DMS153 treated with DMSO at 0.1 percent for 48 hours (cell line): ENCODE data around the gene TTC7B.

Experiments used
- DNase-seq: peaks from one replicate; lab custom pipeline; 2025; ENCODE audit not compliant: unreplicated experiment; lab: John Stamatoyannopoulos, UW

Gene TTC7B

DNA sequence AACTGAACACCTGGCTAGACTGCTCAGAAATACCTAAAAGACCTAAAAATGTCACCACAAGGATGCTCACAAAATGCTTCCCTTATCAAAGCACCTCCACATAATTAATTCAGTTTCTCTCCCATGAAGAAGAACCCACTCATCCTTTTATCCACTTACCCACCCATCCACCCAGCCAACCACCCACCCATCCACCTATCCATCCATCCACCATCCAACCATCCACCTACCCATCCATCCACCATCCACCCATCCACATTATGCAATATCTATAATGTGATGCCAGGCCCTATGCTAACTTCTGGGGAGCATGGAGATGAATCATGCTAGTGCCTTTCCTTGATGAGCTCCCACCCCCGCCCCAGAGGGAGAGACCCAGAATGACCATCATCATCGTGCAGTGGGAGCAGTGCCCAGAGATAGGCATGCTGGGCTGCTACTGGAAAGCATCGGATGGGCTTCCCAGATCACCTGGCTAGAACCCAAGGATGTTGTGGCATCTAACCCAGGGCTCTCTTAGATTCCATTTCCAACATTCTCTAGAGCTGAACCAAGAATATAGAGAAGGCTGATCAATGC, 166.6 kb downstream of the TTC7B start:
- no peak for DNase-seq

DNA sequence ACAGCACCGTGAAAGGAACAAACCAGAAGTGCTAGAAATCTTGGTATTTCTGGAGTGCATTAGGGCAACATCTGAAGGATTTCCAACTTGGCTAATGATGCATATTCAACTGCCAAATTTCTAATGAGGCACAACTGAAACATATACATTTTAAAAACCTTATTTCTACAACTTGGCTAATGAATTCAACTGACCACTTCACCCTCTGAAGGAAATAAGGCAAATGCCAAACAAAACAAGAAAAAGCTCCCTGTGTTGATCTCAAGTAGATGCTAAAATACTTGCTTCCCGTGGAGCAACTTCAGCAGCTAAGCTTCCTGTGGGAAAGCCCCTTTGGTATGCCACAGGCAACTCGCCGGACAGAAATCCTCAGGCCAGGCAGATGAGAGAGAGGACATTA, 167.1 kb downstream of the TTC7B start:
- DNase-seq, result no peak

DNA sequence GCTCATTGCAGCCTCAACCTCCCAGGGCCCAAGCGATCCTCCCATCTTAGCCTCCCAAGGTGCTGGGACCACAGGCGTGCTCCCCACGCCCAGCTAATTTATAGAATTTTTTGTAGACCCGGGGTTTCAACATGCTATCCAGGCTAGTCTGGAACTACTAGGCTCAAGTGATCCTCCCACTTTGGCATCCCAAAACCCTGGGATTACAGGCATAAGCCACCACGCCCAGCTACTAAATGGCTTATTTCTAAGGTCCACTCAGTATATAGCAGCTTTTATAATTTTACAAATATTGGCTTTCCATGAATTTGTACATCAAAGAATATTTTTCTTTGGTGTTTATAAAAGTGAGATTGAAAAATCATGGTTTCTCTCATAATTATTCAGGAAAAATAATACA, 167.8 kb downstream of the TTC7B start:
- DNase-seq, result no peak

DNA sequence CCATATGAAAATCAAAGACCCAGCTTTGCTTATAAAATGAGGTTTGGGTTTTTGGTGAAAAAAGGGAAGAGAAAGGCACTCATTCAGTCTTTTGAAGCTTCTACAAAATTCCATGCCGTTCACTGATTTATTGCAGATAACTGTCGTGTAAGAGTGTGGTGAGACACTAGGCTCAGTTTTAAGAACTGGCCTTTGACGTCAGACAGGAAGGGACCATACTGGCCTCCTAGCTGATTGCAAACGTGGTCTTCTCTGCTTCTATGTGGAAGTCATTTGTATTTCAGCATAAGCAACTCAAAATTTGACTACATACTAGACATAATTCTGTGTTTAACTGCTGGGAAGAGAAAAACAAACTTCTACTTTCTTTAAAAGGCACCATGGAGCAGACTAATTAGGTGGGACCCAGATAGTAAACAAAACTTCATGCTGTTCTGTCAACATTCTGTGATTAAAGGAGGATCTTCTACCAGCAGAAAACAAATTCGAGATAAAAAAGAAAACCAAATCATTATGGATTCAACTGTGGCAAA, 168.7 kb downstream of the TTC7B start:
- no peak for DNase-seq

DNA sequence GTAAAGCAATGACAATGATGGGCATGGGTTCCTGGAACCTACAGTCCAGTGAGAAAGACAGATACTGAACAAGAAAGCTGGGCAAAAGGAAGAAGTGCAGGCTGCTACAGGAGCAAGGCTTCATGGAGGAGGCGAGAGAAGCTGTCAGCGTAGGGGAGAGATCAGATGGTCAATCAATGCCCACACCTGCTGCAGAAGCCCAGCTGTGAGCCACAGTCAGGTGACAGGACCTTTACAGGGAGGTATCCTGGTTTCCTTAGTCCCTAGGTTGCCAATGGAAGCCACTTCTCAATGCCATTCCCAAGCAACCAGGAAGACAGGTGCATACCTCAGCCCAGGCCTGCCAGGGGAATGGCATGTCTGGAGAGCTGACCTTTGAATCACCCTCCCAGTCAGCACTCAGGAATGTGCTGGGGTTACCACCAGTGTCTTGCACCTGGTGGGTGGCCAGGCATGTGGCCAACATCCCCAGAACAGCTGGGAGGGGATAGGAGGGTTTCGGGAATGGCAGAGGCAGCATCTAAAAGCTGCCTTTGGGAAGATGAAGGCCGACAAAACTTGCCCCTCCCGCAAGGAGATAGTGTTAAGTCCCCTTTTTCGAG, 170.3 kb downstream of the TTC7B start:
- no peak for DNase-seq

DNA sequence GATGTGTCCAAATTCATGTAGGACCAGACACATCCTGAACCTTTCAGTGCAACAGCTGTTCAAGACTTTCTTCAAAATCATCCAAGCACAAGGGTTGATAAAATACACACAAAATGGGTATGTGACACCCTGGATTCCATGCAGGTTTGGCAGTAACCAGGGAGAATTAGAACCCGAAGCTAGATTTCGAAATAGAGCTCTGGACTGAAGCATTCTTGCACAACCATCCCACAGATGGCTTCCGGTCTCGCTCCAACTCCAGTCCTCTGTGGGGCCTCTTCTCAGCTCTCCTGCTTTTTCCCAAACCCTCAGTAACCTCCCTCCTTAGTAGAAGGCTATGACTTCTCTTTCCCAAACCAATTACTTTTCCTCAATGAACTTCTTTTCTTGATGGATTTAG, 171.3 kb downstream of the TTC7B start:
- DNase-seq, result no peak

DNA sequence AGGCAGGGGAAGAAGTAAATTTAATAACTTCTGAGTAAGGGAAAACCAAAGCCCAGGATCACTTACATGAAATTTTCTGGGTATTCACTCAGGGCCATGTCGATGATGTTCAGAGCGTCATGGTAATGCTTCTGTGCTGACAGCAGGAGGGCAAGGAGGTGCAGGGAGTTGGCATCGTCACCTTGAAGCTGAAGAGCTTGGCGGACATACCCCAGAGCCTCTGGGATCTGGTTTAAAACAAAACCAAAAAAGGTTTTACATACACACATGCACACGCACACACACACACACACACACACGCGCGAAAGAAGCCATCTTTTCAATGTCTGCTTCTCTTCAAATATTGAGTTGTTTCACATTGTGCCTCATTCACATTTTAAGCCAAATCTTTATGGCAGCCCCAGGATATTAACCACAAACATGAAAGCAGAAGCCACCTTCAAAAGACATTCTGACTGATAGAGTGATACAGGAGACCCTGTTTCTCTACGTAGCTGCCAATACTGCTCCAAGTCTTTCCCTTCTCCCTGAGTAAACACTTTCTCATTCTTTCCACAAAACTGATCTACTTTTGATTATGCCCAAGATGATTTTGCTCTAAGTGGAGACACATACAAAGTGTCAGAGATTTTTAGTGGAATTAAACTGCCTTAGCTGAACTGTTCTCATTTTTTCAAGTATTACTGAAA, 172.1 kb downstream of the TTC7B start:
- no peak for DNase-seq

DNA sequence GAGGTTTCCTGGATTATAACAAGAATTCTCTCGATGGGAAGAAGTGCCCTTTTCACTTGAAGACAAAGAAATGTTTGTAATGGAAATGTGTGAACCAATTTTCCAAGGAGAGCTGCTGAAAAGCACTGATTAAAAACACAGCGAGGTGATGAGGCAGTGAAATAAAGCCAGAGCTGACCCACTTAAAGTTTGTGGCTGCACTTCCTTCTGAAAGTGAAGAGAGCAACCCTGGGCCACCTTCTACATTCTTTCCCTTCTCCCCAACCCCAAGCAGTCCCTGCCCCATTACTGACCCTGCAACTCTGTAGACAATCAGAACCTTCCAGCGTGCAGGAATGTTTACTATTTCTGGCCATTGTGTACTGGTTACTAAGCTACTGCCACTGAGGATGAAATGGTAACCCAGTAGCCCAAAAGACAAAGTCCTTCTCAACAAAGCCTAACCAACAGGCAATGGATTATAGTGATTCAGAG, 173.9 kb downstream of the TTC7B start:
- no peak for DNase-seq

DNA sequence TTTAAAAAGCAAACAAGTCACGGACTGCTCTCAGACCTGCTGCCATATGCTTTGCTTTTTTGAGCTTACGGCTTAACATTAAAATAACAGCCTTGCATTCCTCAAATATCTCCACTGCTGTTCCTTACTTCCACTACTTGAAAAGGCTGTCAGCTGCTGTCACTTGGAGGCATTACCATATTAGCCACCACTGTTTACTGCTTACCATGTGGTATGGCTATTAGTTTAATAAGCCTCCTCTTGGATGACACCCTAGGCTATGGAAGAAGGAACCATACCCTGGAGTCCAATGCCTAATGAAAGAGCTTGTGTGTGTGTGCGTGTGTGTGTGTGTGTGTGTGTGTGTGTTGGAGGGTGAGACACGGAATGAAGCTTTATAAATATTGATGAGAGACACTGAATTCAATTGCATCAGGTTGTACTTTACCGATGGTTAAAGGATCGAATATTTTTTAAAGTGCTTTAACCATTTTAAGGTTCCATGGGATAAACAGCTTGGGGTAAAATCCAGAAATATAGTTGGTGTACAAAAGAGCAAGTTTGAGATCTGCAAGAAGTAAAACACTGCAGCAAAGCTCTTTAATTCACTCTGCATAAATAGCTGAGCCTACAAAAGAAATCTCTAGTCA, 174.5 kb downstream of the TTC7B start:
- no peak for DNase-seq

DNA sequence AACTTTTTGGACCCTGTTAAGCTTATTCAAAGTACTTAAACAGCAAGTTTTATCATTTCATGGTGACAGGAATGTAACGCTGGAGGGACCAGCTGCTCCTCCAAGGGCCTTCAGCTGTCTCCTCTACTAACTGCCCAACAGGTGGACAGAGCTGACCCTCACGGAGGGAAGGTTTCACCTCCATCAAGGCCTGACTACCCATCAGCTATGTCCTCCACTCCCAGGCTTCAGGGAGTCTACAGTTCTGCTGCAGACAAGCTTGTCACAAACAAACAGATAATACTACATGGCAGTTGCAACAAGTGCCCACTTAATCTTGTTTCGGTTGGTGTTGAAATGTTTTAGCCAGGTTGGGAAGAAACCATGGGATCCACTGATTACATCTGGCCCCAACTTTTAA, 175.1 kb downstream of the TTC7B start:
- DNase-seq, result no peak

DNA sequence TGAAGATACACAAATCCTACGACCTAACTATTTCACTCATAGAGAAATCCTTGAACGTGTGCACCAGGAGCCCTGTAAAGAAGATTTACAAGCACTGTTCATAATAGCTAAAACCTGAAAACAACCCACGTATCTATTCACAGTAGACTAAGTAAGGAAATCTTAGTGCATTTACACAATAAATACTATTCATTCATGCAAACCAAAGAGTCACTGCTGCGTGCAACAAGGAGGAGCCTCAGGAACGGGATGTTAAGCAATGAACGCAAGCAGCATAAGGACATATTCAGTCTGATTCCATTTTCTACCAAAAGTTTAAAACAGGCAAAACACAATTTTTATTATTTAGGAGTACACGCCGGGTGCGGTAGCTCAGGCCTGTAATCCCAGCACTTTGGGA, 176.6 kb downstream of the TTC7B start:
- DNase-seq, result no peak

DNA sequence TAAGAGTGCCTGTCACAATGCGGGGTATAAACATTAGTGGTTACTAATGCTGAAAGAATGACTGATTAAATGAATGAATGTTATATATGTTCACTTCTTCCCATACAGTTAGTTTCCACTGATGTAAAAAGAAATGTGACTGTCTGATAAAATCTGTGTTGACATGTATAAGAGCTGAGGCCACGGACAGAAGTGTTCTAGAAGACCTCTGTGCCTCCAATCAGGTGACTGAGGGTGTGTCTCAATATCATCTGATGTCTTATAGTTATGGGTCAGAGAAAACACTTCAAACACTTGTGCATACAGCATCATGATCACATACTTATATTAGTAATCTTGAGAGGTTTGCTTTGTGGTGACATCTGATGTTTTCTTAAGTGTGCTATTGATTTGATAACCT, 183.4 kb downstream of the TTC7B start:
- DNase-seq, result no peak

DNA sequence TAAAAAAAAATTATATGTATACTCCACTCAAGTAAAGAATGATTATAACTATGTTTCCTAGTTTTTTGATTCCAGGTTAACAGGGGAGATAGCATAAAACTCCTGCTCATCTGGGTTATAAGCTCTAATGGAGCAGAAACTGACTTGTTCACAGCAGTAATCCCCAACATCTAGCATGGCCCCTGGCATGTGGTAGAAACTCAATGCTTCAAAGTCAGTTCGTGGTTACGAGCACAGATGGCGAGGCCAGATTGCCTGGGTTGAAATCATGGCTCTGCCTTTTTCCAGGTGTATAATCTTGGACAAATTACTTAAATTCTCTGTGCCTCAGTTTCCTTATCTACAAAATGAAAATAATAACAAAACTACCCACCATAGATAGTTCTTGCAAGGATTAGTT, 183.8 kb downstream of the TTC7B start:
- no peak for DNase-seq

DNA sequence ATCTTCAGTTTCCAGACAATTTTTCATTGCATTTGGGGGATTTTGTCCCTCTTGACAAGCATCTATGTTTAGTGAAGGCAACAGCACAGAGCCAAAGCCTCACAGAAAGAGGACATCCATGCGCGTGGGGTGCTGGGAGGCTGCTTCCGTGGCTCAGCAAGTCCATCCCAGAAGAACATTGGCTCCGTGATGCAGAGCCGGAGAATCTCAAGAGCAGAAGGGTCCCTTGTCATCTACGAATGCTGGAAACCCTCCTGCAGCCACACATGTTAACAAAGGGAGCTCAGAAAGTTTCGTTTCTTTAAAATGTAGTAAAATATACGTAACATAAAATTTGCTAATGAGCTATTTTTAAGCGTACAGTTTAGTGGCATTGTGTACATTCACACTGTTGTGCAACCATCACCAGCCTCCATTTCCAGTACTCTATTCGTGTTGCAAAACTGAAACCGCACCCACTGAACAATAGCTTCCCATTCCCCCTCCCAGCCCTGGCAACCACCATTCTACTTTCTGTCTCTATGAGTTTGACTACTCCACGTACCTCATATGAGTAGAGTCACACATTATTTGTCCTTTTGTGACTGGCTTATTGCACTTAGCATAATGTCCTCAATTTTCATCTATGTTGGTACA, 185.9 kb downstream of the TTC7B start:
- DNase-seq, result no peak

DNA sequence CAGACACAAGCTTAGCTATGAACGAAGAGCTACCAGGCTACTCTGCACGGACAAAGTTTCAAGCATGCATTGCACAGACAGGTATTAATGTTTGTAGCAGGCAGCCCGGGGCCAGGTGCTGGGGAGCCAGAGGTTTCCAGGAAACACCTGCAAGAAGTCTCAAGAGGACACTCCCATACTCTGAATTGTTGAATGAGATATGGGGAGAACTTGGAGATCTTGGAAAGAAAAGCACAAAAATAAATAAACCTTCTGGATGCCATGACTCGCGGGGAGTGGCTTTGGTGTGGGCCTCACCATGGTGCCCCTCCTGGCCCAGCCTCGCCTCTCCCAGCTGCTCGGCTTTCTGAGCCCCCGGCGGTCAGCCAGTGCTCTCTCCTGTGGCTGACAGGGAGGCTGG, 186.8 kb downstream of the TTC7B start:
- DNase-seq, result no peak

DNA sequence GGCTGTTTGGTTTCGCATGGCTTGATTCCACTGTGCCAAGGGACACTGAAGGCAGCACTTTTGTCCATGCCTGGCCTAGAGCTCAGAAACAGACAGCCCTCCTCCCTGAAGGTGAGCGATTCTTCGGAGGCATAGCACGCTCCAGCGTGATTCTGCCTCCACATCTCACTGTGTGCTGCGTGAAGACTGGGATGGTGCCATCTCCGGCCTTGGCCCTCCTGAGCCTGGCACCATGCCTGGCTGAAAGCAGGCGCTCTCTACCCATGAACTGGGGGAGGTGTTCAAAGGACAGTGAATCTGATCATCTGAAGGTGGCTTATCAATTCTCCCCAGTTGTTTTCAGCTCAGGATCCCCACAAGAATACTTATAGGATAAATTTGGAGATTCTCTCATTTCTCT, 187.4 kb downstream of the TTC7B start:
- no peak for DNase-seq

DNA sequence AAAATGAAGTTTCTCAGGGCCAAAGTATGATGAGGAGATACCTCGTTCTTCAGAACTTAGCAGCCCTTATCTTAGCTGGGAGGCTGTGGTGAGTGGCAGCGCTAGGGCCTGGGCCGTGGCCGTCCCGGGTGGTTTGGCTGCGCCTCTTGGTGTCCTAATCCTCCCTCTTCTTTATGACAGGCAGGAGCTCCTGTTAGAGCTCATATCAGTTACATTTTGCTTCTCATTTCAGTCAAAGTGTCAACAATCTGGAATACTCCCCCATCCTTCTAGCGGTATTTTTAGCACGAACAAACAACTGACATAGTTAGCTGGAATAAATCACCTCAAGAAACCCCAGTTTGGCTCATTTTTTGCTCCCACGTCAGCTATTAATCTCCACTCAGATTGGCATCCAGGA, 188.8 kb downstream of the TTC7B start:
- no peak for DNase-seq

DNA sequence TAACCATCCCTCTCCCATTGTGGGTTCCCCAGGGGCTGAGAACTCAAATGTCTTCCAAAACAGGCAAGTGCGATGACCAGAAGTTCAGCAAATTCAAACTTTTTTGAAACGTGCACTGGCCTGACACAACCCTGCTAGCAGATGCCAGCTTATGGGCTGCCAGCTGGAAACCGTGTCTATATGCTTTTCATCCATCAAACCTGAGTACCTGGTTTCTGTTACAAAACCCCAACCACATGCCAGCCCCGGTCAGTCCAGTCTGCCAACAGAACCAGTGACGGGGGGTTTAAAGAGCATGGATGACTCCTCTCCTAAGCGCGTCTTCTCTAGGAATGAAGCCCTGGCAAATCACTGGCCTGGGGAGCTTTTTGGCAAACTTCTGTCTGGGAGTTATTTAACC, 189.7 kb downstream of the TTC7B start:
- DNase-seq, result no peak

DNA sequence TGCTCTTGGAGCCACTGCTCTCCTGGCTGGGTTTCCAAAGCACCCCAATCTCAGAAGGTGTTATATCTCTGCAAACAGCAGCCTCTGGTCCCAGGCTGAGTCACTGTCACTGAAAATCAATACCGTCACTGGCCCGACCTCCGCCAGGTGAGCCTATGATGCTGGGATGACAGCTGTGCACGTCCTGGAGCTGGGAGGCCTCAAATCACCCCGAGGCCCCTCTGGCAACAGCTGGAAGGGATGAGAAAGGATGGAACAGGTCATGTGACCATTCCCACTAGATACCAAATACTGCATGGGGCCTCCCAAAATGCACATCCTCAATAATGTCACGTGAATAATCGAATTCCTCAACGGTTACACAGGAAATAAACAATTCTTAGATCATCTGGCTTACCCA, 190.8 kb downstream of the TTC7B start:
- DNase-seq, result no peak

DNA sequence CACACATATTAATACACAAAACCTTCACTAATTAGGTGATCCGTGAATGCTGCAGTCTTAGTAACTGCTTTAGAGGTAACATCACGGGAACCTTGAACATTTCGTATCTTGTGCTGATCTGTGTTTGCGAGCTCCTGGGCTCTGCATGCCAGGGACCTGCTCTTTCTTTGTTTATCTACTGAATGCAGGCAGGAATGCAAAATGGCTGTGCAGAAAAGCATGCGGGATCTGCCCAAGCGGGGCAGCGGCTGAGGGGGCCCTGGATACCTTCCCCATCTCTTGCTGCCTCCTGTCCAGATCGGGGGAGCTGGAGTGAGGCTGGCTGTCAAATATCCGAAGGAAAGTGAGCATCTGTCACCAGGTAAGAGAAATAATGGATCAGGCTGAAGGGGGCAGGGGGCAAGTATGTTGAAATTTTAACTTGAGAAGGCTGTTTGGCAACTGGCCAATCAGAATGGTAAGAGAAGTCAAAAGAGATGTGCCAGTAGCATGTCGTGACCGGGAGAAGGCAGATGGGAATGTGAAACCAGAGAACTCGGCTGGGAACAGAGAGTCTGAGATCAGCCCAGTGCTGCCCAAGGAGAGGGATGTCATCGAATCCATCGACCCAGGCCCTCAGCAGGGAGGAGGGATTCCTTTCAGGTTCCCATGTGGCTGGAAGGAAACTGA, 191.4 kb downstream of the TTC7B start:
- no peak for DNase-seq

DNA sequence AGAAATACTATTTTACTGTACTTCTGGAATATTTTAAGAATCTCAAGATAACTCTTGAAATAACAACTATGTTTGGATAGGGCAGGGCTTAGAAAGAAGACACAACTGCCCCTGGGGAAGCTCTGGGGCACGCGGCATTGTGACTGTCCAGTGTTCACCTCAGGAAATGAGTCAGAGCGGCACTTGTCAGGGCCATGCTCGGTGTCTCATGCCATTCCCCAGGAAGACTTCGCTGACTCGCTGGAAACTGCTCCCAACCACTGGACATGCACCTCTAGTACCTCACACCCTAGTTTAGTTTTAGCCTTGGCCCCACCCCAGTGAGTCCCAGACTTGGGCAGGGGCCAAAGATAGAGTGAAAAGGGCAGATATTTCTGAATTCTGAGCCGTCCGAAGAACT, 192.0 kb downstream of the TTC7B start:
- no peak for DNase-seq
